B cell (primary cell): ENCODE measurements around the gene C3orf38.

Experiments used
- EZH2 ChIP-seq: IDR thresholded peaks from 2 replicates; pipeline ENCODE4 v1.6.1; 2012; ENCODE audit warnings: borderline replicate concordance, low read depth, mild to moderate bottlenecking, moderate library complexity, low read length; ENCODE audit not compliant: insufficient read depth, poor library complexity, severe bottlenecking
- TF ChIP-seq, protein P1 (sequence below): fragments of 200-600 bp; IDR thresholded peaks from one replicate; pipeline ENCODE4 v1.8.0; 2022; ENCODE audit warnings: antibody characterized with exemption, mild to moderate bottlenecking

DNA sequence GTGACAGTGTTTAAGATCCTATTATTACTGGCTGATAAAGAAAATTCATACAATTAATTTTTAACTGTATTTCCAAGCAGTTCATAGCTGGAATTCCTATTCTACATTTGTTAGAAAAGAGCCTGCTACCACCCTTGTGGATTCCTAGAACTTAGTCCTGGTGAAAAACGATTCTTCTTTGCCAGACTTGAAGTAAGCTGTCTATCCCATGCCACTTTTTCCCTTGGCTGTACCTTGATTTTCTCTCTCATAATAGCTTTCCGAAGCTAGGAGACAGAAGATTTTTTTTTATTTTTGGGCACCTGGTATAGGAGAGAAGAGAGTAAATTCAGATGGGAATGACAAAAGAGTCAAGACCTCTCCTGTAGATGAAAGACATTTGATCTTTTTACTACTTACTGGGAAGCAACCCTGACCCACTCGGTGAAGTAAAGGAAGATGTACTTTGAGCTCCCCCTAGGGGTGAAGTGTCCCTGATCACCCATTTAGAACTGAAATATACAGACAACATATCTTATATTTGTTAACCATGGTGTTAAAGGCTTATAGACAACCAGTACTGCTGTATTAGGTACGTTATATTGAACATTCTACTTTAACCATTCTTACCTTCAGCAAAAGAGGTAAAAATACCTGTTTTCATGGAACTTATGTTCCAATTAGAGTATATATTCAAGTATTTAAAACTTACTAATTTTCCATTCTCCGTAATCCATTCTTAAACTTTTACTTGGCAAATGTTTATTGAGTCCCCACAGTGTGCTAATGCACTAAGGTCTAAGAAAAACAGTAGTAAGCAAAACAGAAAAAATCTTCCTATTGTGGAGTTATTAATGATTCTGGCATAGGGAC is 36.2 kb upstream of the C3orf38 start:
- TF ChIP-seq, protein P1, sequence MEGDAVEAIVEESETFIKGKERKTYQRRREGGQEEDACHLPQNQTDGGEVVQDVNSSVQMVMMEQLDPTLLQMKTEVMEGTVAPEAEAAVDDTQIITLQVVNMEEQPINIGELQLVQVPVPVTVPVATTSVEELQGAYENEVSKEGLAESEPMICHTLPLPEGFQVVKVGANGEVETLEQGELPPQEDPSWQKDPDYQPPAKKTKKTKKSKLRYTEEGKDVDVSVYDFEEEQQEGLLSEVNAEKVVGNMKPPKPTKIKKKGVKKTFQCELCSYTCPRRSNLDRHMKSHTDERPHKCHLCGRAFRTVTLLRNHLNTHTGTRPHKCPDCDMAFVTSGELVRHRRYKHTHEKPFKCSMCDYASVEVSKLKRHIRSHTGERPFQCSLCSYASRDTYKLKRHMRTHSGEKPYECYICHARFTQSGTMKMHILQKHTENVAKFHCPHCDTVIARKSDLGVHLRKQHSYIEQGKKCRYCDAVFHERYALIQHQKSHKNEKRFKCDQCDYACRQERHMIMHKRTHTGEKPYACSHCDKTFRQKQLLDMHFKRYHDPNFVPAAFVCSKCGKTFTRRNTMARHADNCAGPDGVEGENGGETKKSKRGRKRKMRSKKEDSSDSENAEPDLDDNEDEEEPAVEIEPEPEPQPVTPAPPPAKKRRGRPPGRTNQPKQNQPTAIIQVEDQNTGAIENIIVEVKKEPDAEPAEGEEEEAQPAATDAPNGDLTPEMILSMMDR: peak; percentile 87
- no peak for TF ChIP-seq EZH2
